NCI-H2196 treated with DMSO at 0.1 percent for 48 hours (cell line): ENCODE data around the gene MKRN2OS.
A peak's percentile ranks its signal among the peaks of the same experiment; 100 is the strongest.
"Not testable (repeated sequence)": the region's sequence is repeated elsewhere in the genome, so short reads cannot be mapped to it uniquely, and the experiment has no call there.

Experiments used
- DNase-seq: peaks from one replicate; lab custom pipeline; 2025; ENCODE audit not compliant: unreplicated experiment; lab: John Stamatoyannopoulos, UW

MKRN2OS gene

GRCh38 chr3:12562451-12562850 lies 17.2 kb upstream of the MKRN2OS start:
- no peak for DNase-seq

GRCh38 chr3:12561397-12561796 lies 16.1 kb upstream of the MKRN2OS start:
- DNase-seq = no peak

GRCh38 chr3:12560505-12561190 lies 15.3 kb upstream of the MKRN2OS start:
- no peak for DNase-seq

GRCh38 chr3:12559520-12559919 lies 14.2 kb upstream of the MKRN2OS start:
- DNase-seq = no peak

- DNase-seq = no peak
Measured at GRCh38 chr3:12558706-12559105, 13.4 kb upstream of the MKRN2OS start.

GRCh38 chr3:12557473-12558100 lies 12.3 kb upstream of the MKRN2OS start:
- no peak for DNase-seq

- peak; percentile 30 for DNase-seq
Measured at GRCh38 chr3:12556690-12557472, 11.6 kb upstream of the MKRN2OS start, which contains the start of gene MKRN2. TSS of gene MKRN2 (plus strand) at chr3:12557087. CDS start at chr3:12557151, 64 bp downstream.

- no peak for DNase-seq
Measured at GRCh38 chr3:12556314-12556689, 11.0 kb upstream of the MKRN2OS start.

GRCh38 chr3:12553921-12554391 lies 8.7 kb upstream of the MKRN2OS start:
- DNase-seq = no peak

GRCh38 chr3:12549971-12550760 lies 4.9 kb upstream of the MKRN2OS start:
- DNase-seq = no peak

GRCh38 chr3:12544652-12545472 lies 437 bp downstream of the MKRN2OS start:
- no peak for DNase-seq

- not testable (repeated sequence) for DNase-seq
Measured at GRCh38 chr3:12543497-12543896, 1.8 kb downstream of the MKRN2OS start.

- no peak for DNase-seq
Measured at GRCh38 chr3:12541625-12542024, 3.7 kb downstream of the MKRN2OS start.

GRCh38 chr3:12536423-12536822 lies 8.9 kb downstream of the MKRN2OS start:
- no peak for DNase-seq

- no peak for DNase-seq
Measured at GRCh38 chr3:12532182-12532581, 13.1 kb downstream of the MKRN2OS start.

- no peak for DNase-seq
Measured at GRCh38 chr3:12527757-12528143, 17.5 kb downstream of the MKRN2OS start.

GRCh38 chr3:12522721-12523120 lies 22.6 kb downstream of the MKRN2OS start:
- no peak for DNase-seq

GRCh38 chr3:12521010-12521409 lies 24.3 kb downstream of the MKRN2OS start:
- no peak for DNase-seq

- DNase-seq = no peak
Measured at GRCh38 chr3:12518261-12519028, 26.9 kb downstream of the MKRN2OS start.
